Thyroid gland (tissue), 4 donors: Measurements from ENCODE around the gene CCND2.

Experiments
- CTCF ChIP-seq, 6 experiments: fragments of 200-600 bp in 3 of 6; fragments of 450-650 bp in 3 of 6; sonication (generic) in 3 of 6; IDR thresholded peaks; one replicate each; pipeline ENCODE4 v1.5.1; 2016 to 2019; ENCODE audit warnings: antibody characterized with exemption in 6 of 6, mild to moderate bottlenecking in 2 of 6, inconsistent platforms in 1 of 6, moderate library complexity in 1 of 6
- POLR2A ChIP-seq, 2 donors: fragments of 450-650 bp; IDR thresholded peaks; one replicate each; pipeline ENCODE4 v1.6.1; 2017; ENCODE audit warnings: antibody characterized with exemption in 2 of 2, mild to moderate bottlenecking in 2 of 2, moderate library complexity in 1 of 2

GRCh38 chr12:4282103-4282891 is 8.7 kb downstream of the CCND2 start:
- TF ChIP-seq CTCF (IDR thresholded peaks at IDR 0.05): no peak
- no peak for TF ChIP-seq POLR2A (IDR thresholded peaks at IDR 0.05)
